HEK293 (cell line): ENCODE data around the gene VPS13D.

Source experiments
- GLIS2 ChIP-seq: fragments of 450-650 bp; formaldehyde crosslinking; IDR thresholded peaks from 2 replicates; pipeline ENCODE4 v1.5.1; 2016; ENCODE audit warnings: missing biosample characterization, missing genetic modification characterization
- PRDM4 ChIP-seq: fragments of 450-650 bp; formaldehyde crosslinking; IDR thresholded peaks from 2 replicates; pipeline ENCODE4 v1.5.1; 2017; ENCODE audit warnings: missing biosample characterization, missing genetic modification characterization
- RBAK ChIP-seq: fragments of 450-650 bp; formaldehyde crosslinking; IDR thresholded peaks from 2 replicates; pipeline ENCODE4 v1.5.1; 2016; ENCODE audit warnings: missing biosample characterization, missing genetic modification characterization
- REST ChIP-seq: fragments of 450-650 bp; formaldehyde crosslinking; IDR thresholded peaks from 2 replicates; pipeline ENCODE4 v1.5.1; 2016; ENCODE audit warnings: missing biosample characterization, missing genetic modification characterization
- SCRT2 ChIP-seq: fragments of 450-650 bp; formaldehyde crosslinking; IDR thresholded peaks from 2 replicates; pipeline ENCODE4 v1.5.1; 2016; ENCODE audit warnings: missing biosample characterization, missing genetic modification characterization
- ZBTB1 ChIP-seq: fragments of 450-650 bp; formaldehyde crosslinking; IDR thresholded peaks from 2 replicates; pipeline ENCODE4 v1.5.1; 2016; ENCODE audit warnings: missing biosample characterization, missing genetic modification characterization
- ZBTB17 ChIP-seq: fragments of 450-650 bp; formaldehyde crosslinking; IDR thresholded peaks from 2 replicates; pipeline ENCODE4 v1.5.1; 2016; ENCODE audit warnings: missing biosample characterization, missing genetic modification characterization
- ZBTB49 ChIP-seq: fragments of 450-650 bp; formaldehyde crosslinking; IDR thresholded peaks from 2 replicates; pipeline ENCODE4 v1.5.1; 2016; ENCODE audit warnings: missing biosample characterization, missing genetic modification characterization, low read depth
- ZFP41 ChIP-seq: fragments of 450-650 bp; formaldehyde crosslinking; IDR thresholded peaks from 2 replicates; pipeline ENCODE4 v1.5.1; 2016; ENCODE audit warnings: missing biosample characterization, missing genetic modification characterization, borderline replicate concordance
- ZNF121 ChIP-seq: fragments of 450-650 bp; formaldehyde crosslinking; IDR thresholded peaks from 2 replicates; pipeline ENCODE4 v1.5.1; 2016; ENCODE audit warnings: missing biosample characterization, missing genetic modification characterization
- ZNF146 ChIP-seq: fragments of 450-650 bp; formaldehyde crosslinking; IDR thresholded peaks from 2 replicates; pipeline ENCODE4 v1.5.1; 2016; ENCODE audit warnings: missing biosample characterization, missing genetic modification characterization
- ZNF157 ChIP-seq: fragments of 450-650 bp; formaldehyde crosslinking; IDR thresholded peaks from 2 replicates; pipeline ENCODE4 v1.5.1; 2016; ENCODE audit warnings: missing biosample characterization, missing genetic modification characterization
- ZNF26 ChIP-seq: fragments of 450-650 bp; formaldehyde crosslinking; IDR thresholded peaks from 2 replicates; pipeline ENCODE4 v1.5.1; 2016; ENCODE audit warnings: missing biosample characterization, missing genetic modification characterization
- ZNF335 ChIP-seq: fragments of 450-650 bp; formaldehyde crosslinking; conservative IDR thresholded peaks from 2 replicates; pipeline ENCODE4 v1.5.1; 2016; ENCODE audit warnings: missing biosample characterization, missing genetic modification characterization
- ZNF362 ChIP-seq: fragments of 450-650 bp; formaldehyde crosslinking; IDR thresholded peaks from 2 replicates; pipeline ENCODE4 v1.5.1; 2016; ENCODE audit warnings: missing biosample characterization, missing genetic modification characterization
- ZNF398 ChIP-seq: fragments of 450-650 bp; formaldehyde crosslinking; IDR thresholded peaks from 2 replicates; pipeline ENCODE4 v1.5.1; 2017; ENCODE audit warnings: missing biosample characterization, missing genetic modification characterization
- ZNF449 ChIP-seq: fragments of 450-650 bp; formaldehyde crosslinking; IDR thresholded peaks from 2 replicates; pipeline ENCODE4 v1.5.1; 2017; ENCODE audit warnings: missing biosample characterization, mild to moderate bottlenecking, missing genetic modification characterization, moderate library complexity
- ZNF560 ChIP-seq: fragments of 450-650 bp; formaldehyde crosslinking; IDR thresholded peaks from 2 replicates; pipeline ENCODE4 v1.5.1; 2017; ENCODE audit warnings: missing biosample characterization, missing genetic modification characterization, borderline replicate concordance
- ZNF571 ChIP-seq: fragments of 450-650 bp; formaldehyde crosslinking; IDR thresholded peaks from 2 replicates; pipeline ENCODE4 v1.5.0; 2017; ENCODE audit warnings: missing biosample characterization, missing genetic modification characterization
- ZNF600 ChIP-seq: fragments of 450-650 bp; formaldehyde crosslinking; IDR thresholded peaks from 2 replicates; pipeline ENCODE4 v1.5.1; 2016; ENCODE audit warnings: missing biosample characterization, missing genetic modification characterization
- ZNF623 ChIP-seq: fragments of 450-650 bp; formaldehyde crosslinking; IDR thresholded peaks from 2 replicates; pipeline ENCODE4 v1.5.1; 2016; ENCODE audit warnings: missing biosample characterization, missing genetic modification characterization
- ZNF624 ChIP-seq: fragments of 450-650 bp; formaldehyde crosslinking; IDR thresholded peaks from 2 replicates; pipeline ENCODE4 v1.5.1; 2017; ENCODE audit warnings: missing biosample characterization, missing genetic modification characterization
- ZNF654 ChIP-seq: fragments of 450-650 bp; formaldehyde crosslinking; IDR thresholded peaks from 2 replicates; pipeline ENCODE4 v1.5.1; 2016; ENCODE audit warnings: low read depth, missing biosample characterization, missing genetic modification characterization
- ZNF843 ChIP-seq: fragments of 450-650 bp; formaldehyde crosslinking; IDR thresholded peaks from 2 replicates; pipeline ENCODE4 v1.5.1; 2016; ENCODE audit warnings: missing biosample characterization, missing genetic modification characterization
- ZSCAN30 ChIP-seq: fragments of 450-650 bp; IDR thresholded peaks from 2 replicates; pipeline ENCODE4 v1.5.1; 2018; ENCODE audit warnings: missing biosample characterization, mild to moderate bottlenecking, missing genetic modification characterization, moderate library complexity

Gene VPS13D

GRCh38 chr1:12208764-12209494 lies 20.9 kb upstream of the VPS13D start (continued):
- no peak for TF ChIP-seq ZNF843 (tag by site-specific recombination)
- TF ChIP-seq ZNF600 (tag by site-specific recombination): 0 out of 2 replicates have a peak, but pooled peaks have one; percentile 40
- peak; percentile 50; the same call in 1 of the 2 replicates for TF ChIP-seq ZBTB17 (tag by site-specific recombination)
- no peak for TF ChIP-seq PRDM4 (tag by site-specific recombination)
- TF ChIP-seq ZBTB1 (tag by site-specific recombination): no peak
- no peak for TF ChIP-seq GLIS2 (tag by site-specific recombination)
- no peak for TF ChIP-seq ZNF571 (tag by site-specific recombination)
- TF ChIP-seq ZNF449: peak; percentile 55; the same call in 1 of the 2 replicates
- TF ChIP-seq ZBTB49: no peak
- TF ChIP-seq RBAK (tag by site-specific recombination): no peak
- TF ChIP-seq ZNF146 (tag by site-specific recombination): no peak
- no peak for TF ChIP-seq REST (tag by site-specific recombination)
- peak; percentile 95 for TF ChIP-seq ZNF121
- TF ChIP-seq ZNF157 (tag by site-specific recombination): no peak
- TF ChIP-seq ZFP41 (tag by site-specific recombination): no peak
- TF ChIP-seq SCRT2 (tag by site-specific recombination): peak; percentile 36; the same call in 1 of the 2 replicates
- TF ChIP-seq ZNF26 (tag by site-specific recombination): no peak
- TF ChIP-seq ZNF335 (tag by site-specific recombination): 0 out of 2 replicates have a peak, but pooled peaks have one; percentile 24
- no peak for TF ChIP-seq ZNF398 (tag by site-specific recombination)
- peak; percentile 79 for TF ChIP-seq ZNF654 (tag by site-specific recombination)
- no peak for TF ChIP-seq ZNF624
- no peak for TF ChIP-seq ZNF560 (tag by site-specific recombination)
- TF ChIP-seq ZNF623 (tag by site-specific recombination): no peak
- no peak for TF ChIP-seq ZSCAN30
- peak; percentile 73 for TF ChIP-seq ZNF362 (tag by site-specific recombination)
